ENCODE measurements around the gene COMMD8.

The COMMD8 gene

DNA sequence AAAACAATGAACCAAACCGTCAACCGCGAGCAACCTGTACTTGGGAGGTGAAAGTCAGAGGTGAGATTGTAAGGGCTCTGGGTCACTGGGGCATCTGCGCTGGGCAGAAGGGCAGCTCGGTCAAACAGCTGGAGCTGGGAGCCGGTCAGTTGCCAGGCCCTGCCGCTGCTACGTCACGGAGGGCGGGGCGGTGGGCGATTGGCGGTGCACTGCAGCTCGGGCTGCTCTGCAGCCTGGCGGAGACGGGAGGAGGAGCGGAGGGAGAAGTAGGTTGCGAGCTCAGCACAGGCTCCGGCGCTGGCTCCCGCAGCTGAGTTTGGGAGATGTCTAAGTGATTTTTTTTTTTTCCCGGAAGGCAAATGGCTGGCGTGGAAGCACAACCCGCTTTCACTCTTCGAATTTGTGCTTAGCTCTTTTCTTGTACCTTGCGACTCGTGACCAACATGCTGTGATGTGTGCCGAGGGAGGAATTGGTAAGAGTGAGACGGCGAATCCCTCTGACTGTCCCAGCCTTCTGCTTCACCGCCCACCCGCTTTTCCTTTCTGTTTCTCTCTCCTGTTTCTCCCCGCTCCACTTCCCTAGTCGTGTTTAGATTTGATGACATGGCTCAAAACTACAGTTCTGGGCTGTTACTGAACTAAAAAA lies 21.7 kb upstream of the COMMD8 start, which contains the start of gene ATP10D:
TSS of gene ATP10D (plus strand) at position 229 of the 646 bp plus-strand sequence. CDS start 27,266 bp downstream, outside the sequence.
- TF ChIP-seq, protein P1, sequence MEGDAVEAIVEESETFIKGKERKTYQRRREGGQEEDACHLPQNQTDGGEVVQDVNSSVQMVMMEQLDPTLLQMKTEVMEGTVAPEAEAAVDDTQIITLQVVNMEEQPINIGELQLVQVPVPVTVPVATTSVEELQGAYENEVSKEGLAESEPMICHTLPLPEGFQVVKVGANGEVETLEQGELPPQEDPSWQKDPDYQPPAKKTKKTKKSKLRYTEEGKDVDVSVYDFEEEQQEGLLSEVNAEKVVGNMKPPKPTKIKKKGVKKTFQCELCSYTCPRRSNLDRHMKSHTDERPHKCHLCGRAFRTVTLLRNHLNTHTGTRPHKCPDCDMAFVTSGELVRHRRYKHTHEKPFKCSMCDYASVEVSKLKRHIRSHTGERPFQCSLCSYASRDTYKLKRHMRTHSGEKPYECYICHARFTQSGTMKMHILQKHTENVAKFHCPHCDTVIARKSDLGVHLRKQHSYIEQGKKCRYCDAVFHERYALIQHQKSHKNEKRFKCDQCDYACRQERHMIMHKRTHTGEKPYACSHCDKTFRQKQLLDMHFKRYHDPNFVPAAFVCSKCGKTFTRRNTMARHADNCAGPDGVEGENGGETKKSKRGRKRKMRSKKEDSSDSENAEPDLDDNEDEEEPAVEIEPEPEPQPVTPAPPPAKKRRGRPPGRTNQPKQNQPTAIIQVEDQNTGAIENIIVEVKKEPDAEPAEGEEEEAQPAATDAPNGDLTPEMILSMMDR (conservative IDR thresholded peaks at IDR 0.05; ENCODE audit: low read depth, low read length): no peak
- H3K4me3 ChIP-seq (ENCODE audit: low read length): peak within 1 kb of the TSS; percentile 79
- DNase-seq (ENCODE audit: low read depth): peak; percentile 80

DNA sequence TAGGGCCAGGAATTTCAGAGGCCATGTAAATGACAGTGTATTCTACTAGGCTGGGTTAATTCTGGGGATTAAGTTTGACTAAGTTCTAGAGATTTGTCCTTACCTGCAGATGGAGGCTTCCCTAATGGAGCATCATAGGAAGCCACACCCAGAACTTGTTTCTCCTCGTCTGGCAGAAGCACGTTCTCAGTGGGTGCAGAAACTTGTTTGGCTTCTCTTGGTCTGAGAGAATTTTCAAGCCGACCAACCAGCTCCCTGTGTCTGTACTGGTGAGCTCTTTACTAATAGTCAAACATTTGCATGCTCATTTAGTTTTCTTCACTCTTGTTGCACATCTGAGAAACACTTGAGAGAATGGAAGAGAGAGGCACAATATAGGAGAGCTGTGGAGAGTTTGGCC lies 20.7 kb upstream of the COMMD8 start:
- no peak overlapping the region for H3K4me3 ChIP-seq (ENCODE audit: low read length)
- no peak for DNase-seq (ENCODE audit: low read depth)
- TF ChIP-seq, protein P1 (conservative IDR thresholded peaks at IDR 0.05; ENCODE audit: low read depth, low read length): no peak

DNA sequence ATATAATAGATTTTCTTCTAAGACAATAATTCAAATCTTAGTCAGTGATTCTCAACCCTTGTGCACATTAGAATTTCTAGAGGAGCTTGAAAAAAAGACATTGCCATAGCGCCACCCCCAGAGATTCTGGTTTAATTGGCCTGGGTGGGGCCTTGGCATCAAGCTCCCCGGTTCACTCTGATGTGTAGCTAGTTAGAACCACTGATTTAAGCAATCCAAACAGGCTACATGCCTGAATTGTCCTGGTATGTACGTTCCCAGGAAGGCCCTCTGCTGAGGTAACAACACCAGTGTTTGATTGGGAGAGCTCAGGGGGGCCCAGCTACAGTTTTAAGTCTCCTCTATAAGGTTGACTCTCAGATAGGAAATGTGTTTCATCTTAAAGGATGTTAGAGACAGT lies 20.2 kb upstream of the COMMD8 start:
- H3K4me3 ChIP-seq (ENCODE audit: low read length): no peak overlapping the region
- no peak for DNase-seq (ENCODE audit: low read depth)
- TF ChIP-seq, protein P1 (conservative IDR thresholded peaks at IDR 0.05; ENCODE audit: low read depth, low read length): no peak

DNA sequence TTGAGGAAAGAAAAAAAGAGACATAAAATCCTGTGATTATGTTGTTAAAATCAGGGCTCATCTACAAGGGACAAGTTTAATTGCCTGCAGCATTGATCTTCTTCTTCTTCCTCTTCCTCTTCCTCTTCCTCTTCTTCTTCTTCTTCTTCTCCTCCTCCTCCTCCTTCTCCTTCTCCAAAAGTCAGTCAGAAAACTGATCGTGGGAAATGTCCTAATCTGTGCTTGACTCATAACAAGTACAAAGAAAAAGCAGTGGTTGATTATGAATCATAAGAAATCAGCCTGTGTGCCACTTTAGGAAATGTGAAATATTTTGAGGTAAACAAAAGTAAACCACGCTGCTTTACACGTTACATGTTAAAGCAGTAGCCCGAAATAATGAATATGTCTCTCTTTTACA lies 18.8 kb upstream of the COMMD8 start:
- DNase-seq (ENCODE audit: low read depth): no peak
- H3K4me3 ChIP-seq (ENCODE audit: low read length): no peak overlapping the region
- TF ChIP-seq, protein P1 (conservative IDR thresholded peaks at IDR 0.05; ENCODE audit: low read depth, low read length): no peak

DNA sequence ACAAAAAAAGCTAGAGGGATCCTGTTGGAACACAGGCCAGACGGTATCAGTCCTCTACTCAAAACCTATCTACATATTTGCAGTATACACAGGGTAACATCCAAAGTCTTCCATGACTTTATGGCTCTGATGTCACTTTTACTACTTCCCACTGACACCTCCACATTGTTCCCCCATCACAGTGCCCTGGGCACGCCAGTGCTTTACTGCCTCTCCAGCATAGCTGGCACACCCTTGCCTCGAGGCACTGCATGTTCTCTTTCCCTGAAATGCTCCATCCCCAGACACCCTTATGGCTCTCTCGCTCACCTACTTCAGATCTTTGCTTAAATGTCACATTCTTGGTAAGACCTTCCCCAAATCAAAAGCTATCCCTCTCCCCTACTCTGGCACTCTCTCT lies 15.3 kb upstream of the COMMD8 start:
- no peak overlapping the region for H3K4me3 ChIP-seq (ENCODE audit: low read length)
- TF ChIP-seq, protein P1 (conservative IDR thresholded peaks at IDR 0.05; ENCODE audit: low read depth, low read length): no peak
- DNase-seq (ENCODE audit: low read depth): no peak

DNA sequence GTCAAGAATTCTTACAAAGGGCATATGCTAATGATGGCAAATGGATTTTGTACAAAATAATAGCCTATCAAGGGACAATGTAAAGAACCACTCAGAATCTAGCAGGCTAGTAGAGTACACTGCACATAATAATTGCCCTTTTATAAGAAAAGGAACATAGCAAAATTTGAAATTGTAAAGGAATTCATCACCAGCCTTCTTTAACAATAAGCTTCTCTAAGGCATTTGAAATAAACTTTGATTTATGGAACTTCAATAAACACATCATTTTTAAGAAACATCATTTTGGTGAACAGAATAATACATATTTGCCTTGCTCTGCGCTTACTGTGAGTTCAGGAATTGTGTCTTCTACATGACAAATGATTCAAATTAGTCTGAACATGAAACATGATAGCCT lies 11.9 kb upstream of the COMMD8 start:
- H3K4me3 ChIP-seq (ENCODE audit: low read length): no peak overlapping the region
- TF ChIP-seq, protein P1 (conservative IDR thresholded peaks at IDR 0.05; ENCODE audit: low read depth, low read length): no peak
- DNase-seq (ENCODE audit: low read depth): no peak

DNA sequence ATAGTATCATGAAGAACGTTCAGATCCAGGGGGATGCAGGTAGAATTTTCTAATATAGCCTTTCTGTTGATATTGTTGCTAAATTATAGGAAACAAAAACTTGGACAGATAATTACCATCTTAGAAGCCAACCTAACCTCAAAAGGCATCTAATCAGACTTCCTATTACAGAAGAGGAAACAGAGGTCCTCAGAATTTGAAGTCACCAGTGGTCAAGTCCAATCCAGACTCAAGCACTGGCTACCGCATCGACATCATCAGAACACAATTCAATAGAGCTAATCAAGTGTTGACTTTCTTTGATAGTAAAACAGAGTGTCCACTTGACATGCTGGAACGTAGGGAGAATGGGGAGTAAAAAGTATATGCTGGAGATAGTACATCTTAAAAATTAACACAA lies 11.3 kb upstream of the COMMD8 start:
- no peak overlapping the region for H3K4me3 ChIP-seq (ENCODE audit: low read length)
- DNase-seq (ENCODE audit: low read depth): no peak
- TF ChIP-seq, protein P1 (conservative IDR thresholded peaks at IDR 0.05; ENCODE audit: low read depth, low read length): no peak
